GM20000 (cell line): Measurements from ENCODE around the gene CA14.
"Not testable (repeated sequence)": the region's sequence is repeated elsewhere in the genome, so short reads cannot be mapped to it uniquely, and the experiment has no call there.

Experiments
- DNase-seq: peaks from one replicate; pipeline ENCODE4 v3.0.0; 2012; ENCODE audit warnings: low spot score
- TF ChIP-seq, protein P1 (sequence below): IDR thresholded peaks from 2 replicates; pipeline ENCODE4 v1.5.1; 2012; ENCODE audit warnings: mild to moderate bottlenecking, control low read depth; ENCODE audit errors: extremely low read depth, missing control alignments

The CA14 gene

GRCh38 chr1:150288382-150288781 lies 30.8 kb downstream of the CA14 start:
- no peak for DNase-seq

DNA sequence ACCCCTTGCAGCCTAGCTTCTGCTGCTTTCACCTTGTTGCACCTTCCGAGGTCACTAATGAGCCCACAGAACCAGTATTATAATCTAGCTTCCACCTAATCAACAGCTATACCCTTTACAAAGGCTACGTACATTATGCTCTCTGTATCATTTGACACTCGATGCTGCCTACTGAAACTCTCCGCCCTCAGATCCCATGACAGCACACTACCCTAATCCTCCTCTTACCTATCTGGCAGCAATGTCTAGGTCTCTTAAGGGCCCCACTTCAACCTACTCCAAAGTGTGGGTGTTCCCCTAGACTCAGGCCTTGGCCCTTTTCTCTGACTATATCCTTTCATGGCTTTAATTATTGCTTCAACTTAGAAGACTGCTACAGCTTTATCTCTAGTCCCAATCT lies 31.2 kb downstream of the CA14 start:
- TF ChIP-seq, protein P1, sequence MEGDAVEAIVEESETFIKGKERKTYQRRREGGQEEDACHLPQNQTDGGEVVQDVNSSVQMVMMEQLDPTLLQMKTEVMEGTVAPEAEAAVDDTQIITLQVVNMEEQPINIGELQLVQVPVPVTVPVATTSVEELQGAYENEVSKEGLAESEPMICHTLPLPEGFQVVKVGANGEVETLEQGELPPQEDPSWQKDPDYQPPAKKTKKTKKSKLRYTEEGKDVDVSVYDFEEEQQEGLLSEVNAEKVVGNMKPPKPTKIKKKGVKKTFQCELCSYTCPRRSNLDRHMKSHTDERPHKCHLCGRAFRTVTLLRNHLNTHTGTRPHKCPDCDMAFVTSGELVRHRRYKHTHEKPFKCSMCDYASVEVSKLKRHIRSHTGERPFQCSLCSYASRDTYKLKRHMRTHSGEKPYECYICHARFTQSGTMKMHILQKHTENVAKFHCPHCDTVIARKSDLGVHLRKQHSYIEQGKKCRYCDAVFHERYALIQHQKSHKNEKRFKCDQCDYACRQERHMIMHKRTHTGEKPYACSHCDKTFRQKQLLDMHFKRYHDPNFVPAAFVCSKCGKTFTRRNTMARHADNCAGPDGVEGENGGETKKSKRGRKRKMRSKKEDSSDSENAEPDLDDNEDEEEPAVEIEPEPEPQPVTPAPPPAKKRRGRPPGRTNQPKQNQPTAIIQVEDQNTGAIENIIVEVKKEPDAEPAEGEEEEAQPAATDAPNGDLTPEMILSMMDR, result no peak

More at GRCh38 chr1:150288382-150288781, 30.8 kb downstream of the CA14 start:
- TF ChIP-seq, protein P1, result no peak

GRCh38 chr1:150293433-150294253 lies 36.1 kb downstream of the CA14 start, which contains the start of gene MRPS21:
Gene MRPS21, plus strand, starts transcription at chr1:150293861. Its CDS starts 506 bp downstream, at chr1:150294367.
- peak; percentile 87 for DNase-seq
- TF ChIP-seq, protein P1, result no peak

More for the DNA sequence above, 31.2 kb downstream of the CA14 start:
- DNase-seq, result no peak

- TF ChIP-seq, protein P1, result no peak
- no peak for DNase-seq
Observed at GRCh38 chr1:150295476-150295875, 37.9 kb downstream of the CA14 start.

DNA sequence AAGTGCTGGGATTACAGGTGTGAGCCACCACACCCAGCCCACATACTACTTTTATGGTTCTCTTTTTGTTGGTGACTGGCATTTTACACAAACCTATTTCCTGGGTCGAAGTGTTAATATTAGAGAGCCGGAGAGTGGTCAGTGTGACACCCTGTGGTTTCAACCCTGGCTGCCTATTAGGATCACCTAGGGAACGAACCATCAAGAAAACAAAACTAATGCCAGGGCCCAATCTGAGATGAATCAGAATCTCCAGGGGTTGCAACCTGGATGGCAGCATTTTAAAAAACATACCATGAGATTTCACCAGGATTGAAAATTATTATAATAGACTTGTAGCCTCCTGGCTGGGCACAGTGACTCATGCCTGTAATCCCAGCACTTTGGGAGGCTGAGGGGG lies 42.1 kb downstream of the CA14 start:
- TF ChIP-seq, protein P1, result no peak
- DNase-seq, result no peak

DNA sequence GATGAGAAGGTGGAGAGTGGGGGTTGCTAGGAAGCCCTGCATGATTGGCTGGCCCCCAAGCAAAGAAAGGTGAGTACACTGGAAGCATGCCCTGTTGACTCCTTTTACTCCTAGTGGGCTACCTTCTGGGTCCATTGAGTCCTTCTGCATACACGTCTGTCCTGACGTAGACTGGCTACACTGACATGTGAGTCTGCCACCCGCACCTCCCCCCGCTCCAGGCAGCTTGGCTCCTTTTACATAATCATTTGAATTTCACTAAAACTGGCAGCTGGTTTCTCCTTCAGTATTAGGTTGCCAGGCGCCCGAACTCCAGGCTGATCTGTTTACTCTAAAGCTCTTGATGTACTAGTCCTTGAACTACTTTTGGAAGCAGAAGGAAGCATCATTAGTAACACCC lies 44.8 kb downstream of the CA14 start:
- TF ChIP-seq, protein P1, result no peak
- no peak for DNase-seq

DNA sequence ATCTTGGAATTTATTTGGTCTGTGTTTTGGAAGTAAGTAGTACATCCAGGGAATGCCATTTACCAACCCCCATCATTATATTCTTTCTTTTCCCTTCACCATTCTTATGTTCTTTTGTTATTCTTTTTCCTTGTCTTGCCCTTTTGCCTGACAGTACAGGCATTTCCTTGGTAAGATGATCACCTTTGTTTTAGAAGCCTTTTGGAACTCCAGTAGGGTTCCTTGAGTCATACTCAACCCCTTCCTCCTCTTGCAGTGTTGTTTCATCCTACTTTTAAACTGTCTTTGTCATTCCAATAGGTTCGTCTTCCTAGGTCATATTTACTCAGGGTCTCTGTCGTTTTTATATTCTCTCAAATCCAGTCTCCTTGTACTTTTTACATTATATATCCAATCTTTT lies 45.3 kb downstream of the CA14 start:
- DNase-seq, result no peak
- TF ChIP-seq, protein P1, result no peak

- not testable (repeated sequence) for DNase-seq
Observed at GRCh38 chr1:150308585-150308984, 51.0 kb downstream of the CA14 start.
